ENCODE data around the gene SNAPIN. TPM values are rescaled to one million over a fixed set of nuclear protein-coding genes. Genes with fewer than 3 reads are reported as not detected.

Gene SNAPIN
- total and polyA plus RNA-seq, 8 donors: 7.5 to 27.3 (median 12.5) TPM

DNA sequence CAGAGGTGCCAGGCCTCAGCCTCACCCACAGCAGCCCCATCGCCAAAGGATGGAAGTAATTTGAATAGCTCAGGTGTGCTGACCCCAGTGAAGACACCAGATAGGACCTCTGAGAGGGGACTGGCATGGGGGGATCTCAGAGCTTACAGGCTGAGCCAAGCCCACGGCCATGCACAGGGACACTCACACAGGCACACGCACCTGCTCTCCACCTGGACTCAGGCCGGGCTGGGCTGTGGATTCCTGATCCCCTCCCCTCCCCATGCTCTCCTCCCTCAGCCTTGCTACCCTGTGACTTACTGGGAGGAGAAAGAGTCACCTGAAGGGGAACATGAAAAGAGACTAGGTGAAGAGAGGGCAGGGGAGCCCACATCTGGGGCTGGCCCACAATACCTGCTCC, 35.0 kb downstream of the SNAPIN start:
- FAIRE-seq (no peak), ATAC-seq (no peak), DNase-seq (no peak)
- intact Hi-C loops (cut with DNase I): no loop called here
- H3K4me3 ChIP-seq: no peak overlapping the region
- no peaks in the 10 kb centered on the region for H3K9me3 ChIP-seq
- no peaks in the 10 kb centered on the region for H3K36me3 ChIP-seq
- TF ChIP-seq, protein P1, sequence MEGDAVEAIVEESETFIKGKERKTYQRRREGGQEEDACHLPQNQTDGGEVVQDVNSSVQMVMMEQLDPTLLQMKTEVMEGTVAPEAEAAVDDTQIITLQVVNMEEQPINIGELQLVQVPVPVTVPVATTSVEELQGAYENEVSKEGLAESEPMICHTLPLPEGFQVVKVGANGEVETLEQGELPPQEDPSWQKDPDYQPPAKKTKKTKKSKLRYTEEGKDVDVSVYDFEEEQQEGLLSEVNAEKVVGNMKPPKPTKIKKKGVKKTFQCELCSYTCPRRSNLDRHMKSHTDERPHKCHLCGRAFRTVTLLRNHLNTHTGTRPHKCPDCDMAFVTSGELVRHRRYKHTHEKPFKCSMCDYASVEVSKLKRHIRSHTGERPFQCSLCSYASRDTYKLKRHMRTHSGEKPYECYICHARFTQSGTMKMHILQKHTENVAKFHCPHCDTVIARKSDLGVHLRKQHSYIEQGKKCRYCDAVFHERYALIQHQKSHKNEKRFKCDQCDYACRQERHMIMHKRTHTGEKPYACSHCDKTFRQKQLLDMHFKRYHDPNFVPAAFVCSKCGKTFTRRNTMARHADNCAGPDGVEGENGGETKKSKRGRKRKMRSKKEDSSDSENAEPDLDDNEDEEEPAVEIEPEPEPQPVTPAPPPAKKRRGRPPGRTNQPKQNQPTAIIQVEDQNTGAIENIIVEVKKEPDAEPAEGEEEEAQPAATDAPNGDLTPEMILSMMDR (IDR thresholded peaks at IDR 0.05): no peak
- WGBS, 2 donors: 78 to 81% methylated on average over 4 of the region's 4 CpGs
- H3K27me3 ChIP-seq: no peaks in the 10 kb centered on the region
- no peaks in the 10 kb centered on the region for H3K4me1 ChIP-seq
- H3K27ac ChIP-seq: no peak overlapping the region

DNA sequence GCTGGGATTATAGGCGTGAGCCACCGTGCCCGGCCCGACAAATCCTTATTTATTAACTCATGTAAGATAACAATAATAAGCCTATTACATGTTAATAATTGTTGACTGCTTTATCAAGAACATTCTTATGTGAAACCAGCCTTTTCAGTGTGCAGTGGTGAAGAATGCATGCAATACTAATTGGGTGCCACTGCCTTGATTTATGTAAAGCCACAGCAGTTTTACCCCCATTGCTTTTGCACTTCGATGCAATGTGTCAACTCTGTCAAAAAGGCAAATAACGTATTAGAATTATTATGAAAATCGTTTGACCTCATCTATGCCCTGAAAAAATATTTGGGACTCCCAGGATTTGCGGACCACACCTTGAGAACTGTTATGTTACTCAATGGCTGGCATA, 38.2 kb downstream of the SNAPIN start:
- no peak overlapping the region for H3K4me3 ChIP-seq
- no peaks in the 10 kb centered on the region for H3K27me3 ChIP-seq
- H3K4me1 ChIP-seq: no peaks in the 10 kb centered on the region
- FAIRE-seq: no peak
- DNase-seq: no peak
- H3K27ac ChIP-seq: peak overlapping the region in 3 of 4 donors; percentile 27 to 76 (median 58)
- WGBS, 2 donors: 56 to 57% methylated on average over 8 of the region's 8 CpGs
- H3K36me3 ChIP-seq: no peaks in the 10 kb centered on the region
- H3K9me3 ChIP-seq: no peaks in the 10 kb centered on the region
- peak in 1 of 4 donors; percentile 5 for ATAC-seq
- intact Hi-C loops (cut with DNase I): no loop called here
- TF ChIP-seq, protein P1 (IDR thresholded peaks at IDR 0.05): no peak

DNA sequence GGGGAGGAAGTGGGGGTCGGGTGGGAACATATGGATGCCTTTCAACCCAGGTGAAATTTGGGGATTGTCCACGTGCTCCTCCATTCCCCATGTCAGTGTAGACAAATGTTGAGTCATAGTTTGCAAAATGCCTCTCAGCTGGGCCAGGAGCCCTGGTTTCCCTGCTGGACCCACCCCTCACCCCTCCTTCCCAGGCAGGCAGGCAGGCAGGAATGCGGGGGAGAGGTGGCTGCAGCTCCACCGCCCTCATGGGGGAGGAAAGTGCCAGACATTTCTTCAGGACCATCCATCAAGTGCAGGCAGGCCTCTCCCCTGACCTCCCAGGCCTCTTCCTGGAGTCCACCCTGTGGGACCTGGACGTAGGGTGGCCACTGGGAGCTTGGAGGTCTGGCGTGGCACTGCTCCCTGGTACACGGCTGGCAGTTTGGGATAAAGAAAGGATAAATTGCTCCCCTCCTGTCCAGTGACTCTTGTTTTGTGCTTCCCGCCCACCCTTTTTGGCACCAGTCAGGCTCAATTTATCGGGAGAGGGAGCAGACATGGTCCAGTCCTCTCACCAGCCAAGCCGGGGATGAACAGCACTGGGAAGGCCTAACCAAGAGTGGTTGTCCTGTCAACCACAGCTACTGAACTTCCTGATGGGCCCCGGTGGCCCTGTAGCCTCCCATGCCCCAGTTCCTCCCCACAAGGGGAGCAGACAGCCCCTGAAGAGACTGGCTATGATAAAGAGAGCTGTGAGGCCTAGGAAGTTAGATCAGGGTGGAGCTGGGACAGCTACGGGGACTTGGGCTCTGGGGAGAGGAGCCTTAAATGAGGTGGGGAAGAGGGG, 38.9 kb downstream of the SNAPIN start:
- intact Hi-C loops (cut with DNase I): no loop called here
- Histone ChIP-seq H3K27ac (peak overlapping the region; percentile 27 to 76 (median 46)), H3K4me3 (no peak overlapping the region), H3K27me3 (no peaks in the 10 kb centered on the region), H3K4me1 (no peaks in the 10 kb centered on the region), H3K36me3 (no peaks in the 10 kb centered on the region), H3K9me3 (no peaks in the 10 kb centered on the region)
- DNase-seq: peak in 3 of 6 donors; percentile 46 to 60 (median 51)
- ATAC-seq: peak; percentile 75 to 83 (median 77)
- 61 to 66% methylated on average over 12 of the region's 12 CpGs for WGBS, 2 donors
- no peak for FAIRE-seq
- TF ChIP-seq, protein P1 (IDR thresholded peaks at IDR 0.05): no peak

- H3K9me3 ChIP-seq: no peaks in the 10 kb centered on the region
- DNase-seq: peak in 1 of 6 donors; percentile 16
- intact Hi-C loops (cut with DNase I): no loop called here
- 54 to 61% methylated on average over 29 of the region's 29 CpGs for WGBS, 2 donors
- H3K27ac ChIP-seq: peak overlapping the region; percentile 27 to 76 (median 46)
- TF ChIP-seq, protein P1 (IDR thresholded peaks at IDR 0.05): no peak
- FAIRE-seq: no peak
- H3K36me3 ChIP-seq: no peaks in the 10 kb centered on the region
- peak in 3 of 4 donors; percentile 54 to 73 (median 69) for ATAC-seq
- H3K4me3 ChIP-seq: peak overlapping the region in 1 of 4 donors; percentile 7
- no peaks in the 10 kb centered on the region for H3K4me1 ChIP-seq
- no peaks in the 10 kb centered on the region for H3K27me3 ChIP-seq
Observed at GRCh38 chr1:153698020-153698922, 39.8 kb downstream of the SNAPIN start.

Data from pancreas (tissue), 10 donors.